GM19468 (cell line): ENCODE data around the gene SYNJ2.

ENCODE experiments used
- ATAC-seq: cut with Tn5 transposase; IDR thresholded peaks from one replicate; pipeline ENCODE4 v1.9.1; 2021; ENCODE audit warnings: mild to moderate bottlenecking, moderate library complexity, moderate number of reproducible peaks; ENCODE audit not compliant: unreplicated experiment; ENCODE audit errors: extremely low read depth

The SYNJ2 gene

DNA sequence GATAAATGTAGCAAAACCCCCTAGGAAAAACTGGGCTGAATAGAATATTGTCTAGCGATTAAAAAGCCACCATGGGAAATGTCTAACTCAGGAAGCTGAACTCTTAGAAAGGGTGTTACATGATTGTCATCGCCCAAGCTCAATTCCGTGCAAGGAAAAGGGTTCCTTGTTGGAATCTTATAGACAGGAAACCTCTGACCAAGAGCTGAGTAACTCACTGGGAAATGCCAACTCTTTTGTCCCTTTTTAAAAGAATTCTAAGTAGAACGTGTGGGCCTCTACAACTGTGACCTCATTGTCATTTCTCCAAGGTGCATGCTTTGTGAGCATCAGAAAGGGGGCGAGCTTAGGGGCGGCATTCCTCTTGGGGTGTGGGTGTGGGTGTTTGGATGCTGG is 88.1 kb downstream of the SYNJ2 start:
- no peak for ATAC-seq

DNA sequence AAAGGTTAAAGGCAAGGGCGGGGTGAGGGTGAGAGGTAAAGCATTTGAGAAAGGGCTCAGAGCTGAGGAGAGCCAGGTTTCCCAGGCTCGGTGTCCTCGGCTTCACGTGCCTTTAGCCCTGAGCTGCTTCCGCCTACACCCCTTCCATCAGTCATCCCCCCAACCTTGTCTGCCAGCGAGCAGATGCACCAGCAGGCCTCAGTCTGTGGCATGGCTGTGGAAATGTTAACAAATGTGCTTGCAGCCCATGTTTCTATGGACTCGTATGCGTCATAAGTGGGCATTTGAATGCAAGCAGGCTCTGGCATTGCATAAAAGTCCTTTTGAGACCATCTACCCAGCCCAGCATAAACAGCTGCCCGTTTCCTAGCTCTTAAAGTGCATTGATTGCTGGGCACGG is 88.8 kb downstream of the SYNJ2 start:
- no peak for ATAC-seq

DNA sequence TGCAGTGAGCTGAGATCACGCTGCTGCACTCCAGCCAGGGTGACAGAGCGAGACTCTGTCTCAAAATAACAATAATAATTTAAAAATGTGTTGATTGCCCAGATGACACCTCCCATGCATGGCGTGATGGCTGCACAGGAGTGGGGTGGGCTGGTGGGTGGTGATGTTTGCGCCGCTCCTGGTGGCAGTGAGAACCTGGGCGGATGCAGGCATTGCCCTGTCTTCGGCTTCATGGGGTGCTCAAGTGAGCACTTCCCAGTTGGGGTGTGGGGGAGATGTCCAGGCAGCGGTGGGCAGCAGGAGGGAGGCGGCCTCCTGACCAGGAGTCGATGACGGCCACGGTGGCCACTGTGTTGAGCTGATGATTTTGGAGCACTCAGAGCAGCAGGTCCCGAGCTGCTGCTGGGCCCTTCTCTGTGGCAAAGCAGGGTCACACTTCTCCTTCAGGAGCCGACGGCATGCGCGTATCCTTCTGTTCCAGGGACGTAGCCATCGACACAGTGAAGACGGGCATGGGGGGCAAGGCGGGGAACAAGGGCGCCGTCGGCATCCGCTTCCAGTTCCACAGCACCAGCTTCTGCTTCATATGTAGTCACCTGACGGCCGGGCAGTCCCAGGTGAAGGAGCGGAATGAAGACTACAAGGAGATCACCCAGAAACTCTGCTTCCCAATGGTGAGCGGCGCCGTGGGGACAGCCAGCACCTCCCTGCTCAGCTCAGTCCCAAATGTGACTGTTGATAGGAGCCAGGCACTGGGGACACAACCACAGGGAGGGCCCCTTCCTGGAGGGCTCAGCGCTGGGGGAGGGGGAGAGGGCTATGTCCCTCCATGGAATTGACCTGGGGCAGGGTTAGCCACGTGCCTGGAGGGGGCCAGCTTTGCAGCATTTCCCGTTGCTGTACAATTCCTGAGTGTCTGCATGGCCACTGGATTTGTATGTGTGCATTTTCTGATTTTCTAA is 89.7 kb downstream of the SYNJ2 start:
- no peak for ATAC-seq

DNA sequence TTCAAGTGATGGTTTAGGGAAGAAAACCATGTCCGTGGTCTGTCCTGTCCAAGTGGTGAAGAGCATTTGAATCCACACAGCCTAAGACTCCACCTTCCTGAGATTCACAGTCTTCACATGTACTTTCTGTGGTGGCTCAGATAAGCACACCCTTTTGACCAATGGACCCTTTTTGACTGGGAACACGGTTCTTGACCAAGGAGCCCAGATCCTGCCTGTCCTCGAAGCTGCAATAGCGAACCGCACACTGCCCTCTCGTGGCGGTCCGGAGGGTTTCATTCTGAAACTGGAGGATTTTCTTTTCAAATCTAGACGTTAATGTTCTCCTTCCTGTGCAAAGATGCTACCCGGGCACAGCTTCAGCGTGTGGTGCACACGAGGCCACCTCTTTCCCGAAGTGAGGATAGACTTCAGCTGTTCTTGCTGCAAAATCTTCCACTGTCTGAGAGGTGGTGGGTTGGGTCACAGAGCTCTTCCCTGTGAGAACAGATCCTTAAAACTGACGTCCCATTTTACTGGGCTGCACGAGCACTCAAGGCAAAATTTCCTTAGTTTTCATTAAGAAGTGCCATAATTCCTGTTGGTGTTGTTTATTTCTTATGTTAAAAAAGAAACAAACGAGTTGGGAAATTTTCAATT is 90.5 kb downstream of the SYNJ2 start:
- ATAC-seq, result no peak

DNA sequence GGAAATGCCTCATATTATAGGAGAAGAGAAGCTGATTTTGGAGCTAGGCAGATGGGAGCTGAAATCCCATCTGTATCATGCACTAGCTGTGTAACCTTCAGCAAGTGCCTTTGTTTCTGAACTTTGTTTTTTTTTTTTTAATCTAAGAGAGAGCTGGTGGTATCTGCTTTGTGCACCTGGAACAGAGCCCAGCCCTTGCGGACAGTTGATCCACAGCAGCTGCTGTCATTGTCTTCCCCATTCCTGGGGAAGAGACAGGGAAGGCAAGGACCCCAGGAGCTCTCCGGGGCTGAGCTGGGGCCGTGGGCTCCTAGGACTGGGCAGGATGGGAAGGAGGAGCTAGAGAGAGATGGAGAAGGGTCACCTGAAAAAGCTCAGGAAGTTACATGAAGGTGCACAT is 92.1 kb downstream of the SYNJ2 start:
- ATAC-seq, result no peak

DNA sequence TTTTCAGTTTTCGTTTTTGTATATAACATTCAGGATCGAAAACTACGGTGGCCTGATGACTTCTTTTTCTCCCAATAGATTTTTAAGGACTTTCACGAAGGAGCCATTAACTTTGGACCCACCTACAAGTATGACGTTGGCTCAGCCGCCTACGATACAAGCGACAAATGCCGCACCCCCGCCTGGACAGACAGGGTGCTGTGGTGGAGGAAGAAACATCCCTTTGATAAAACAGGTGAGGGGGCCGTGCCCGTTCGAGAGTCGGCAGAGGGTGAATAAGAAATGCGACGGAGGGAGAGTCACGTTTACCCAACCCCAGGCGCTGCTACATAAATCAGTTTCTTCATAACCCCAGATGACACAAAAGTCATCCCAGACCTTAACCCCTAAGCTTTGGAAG is 94.9 kb downstream of the SYNJ2 start:
- ATAC-seq, result no peak

DNA sequence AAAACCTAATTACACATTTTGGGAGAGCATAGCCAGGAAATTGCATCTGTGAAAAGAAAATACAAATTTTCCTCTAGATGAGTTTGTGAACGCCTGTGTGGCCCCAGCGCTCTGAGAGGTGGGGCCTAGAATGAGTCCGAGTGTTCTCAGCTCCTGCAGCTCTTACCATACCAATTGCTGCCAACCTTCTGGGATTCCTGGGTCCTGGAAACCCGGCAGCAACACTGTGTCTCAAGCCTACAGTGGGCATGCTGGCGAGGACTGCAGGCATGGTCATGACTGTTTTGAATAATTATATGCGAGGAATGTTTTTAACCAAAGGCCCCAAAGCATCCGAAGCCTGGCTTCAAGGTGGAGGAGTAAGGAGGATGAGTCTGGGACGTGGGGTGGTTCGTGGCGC is 96.0 kb downstream of the SYNJ2 start:
- ATAC-seq, result no peak

DNA sequence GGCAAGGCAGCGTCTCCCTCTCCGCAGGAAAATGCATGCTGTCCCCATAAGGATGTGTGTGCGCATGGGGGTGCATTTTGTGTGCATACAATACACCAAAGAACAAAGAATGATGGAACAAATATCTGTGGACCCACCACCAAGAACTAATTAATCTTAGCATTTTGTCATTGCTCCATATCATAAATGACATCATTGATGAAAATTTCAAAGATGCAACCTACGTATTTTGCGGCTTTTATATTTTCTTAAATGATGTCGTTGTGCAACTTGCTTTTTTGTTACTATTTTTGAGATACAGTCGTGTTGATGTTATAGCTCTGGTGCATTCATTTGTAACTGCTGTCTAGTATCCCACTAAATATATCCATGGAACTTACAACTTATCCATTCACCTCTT is 96.7 kb downstream of the SYNJ2 start:
- no peak for ATAC-seq

DNA sequence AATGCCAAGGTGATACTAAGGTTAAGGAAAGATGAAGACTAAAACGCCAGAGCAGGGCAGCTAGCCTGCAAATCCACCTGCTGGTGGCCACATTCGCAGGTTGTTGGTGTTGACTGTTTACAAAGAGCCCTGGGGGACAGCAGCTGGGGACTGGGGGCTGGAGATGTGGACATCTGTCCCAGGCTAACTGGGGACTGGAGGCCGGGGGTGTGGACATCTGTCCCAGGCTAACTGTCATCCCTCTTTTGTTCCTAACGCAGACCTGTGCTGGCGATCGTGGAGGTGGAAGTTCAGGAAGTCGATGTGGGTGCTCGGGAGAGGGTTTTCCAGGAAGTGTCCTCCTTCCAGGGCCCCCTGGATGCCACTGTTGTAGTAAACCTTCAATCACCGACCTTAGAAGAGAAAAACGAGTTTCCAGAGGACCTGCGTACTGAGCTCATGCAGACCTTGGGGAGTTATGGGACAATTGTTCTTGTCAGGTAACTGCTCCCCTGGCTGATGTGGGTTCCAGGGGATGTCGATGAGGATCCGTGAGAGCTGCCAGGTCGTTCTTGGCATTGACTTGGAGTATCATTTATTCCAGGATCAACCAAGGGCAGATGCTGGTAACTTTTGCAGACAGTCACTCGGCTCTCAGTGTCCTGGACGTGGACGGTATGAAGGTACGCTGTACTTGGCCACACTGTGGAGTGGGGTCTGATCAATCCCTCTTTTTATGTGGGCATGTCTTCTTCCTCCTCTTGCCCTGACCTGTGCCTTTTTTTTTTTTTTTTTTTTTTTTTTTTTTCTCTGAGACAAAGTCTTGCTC is 99.4 kb downstream of the SYNJ2 start:
- ATAC-seq, result no peak

DNA sequence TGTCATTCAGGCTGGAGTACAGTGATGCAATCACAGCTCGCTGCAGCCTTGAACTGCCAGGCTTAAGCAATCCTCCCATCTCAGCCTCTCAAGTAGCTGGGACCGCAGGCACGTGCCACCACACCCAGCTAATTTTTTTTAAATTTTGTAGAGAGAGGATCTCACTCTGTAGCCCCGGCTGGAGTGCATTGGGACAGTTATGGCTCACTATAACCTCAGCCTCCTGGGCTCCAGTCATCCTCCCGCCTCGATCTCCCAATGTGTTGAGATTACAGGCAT is 99.9 kb downstream of the SYNJ2 start:
- no peak for ATAC-seq

DNA sequence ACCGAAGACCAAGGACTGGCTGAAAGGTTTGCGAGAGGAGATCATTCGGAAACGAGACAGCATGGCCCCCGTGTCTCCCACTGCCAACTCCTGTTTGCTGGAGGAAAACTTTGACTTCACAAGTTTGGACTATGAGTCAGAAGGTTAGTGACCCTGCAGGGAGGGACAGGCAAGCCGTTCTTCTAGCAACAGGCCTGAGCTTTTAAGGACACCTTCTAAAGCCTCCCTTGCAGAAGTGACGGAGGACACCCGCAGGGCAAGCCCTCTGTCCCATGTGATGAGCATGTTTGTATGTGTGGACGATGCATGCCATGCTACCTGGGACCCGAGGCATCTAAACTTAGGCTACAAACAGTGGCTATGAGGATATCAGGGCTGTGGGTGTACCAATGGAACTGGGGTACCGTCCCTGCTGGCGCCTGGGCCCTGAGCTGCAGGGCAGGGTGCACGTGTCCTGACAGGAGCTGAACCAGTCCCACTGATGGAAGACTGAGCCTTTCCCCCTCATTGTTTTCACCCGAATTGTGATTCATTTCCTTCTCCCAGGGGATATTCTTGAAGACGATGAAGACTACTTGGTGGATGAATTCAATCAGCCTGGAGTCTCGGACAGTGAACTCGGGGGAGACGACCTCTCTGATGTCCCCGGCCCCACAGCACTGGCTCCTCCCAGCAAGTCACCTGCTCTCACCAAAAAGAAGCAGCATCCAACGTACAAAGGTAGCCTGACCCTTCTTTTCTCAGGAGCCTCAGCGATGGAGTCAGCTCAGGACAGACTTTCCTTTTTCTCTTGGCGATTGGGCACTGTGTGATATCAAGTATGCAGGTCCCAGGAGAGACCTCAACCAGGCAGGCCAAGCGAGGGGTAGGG is 102.0 kb downstream of the SYNJ2 start:
- ATAC-seq, result no peak

DNA sequence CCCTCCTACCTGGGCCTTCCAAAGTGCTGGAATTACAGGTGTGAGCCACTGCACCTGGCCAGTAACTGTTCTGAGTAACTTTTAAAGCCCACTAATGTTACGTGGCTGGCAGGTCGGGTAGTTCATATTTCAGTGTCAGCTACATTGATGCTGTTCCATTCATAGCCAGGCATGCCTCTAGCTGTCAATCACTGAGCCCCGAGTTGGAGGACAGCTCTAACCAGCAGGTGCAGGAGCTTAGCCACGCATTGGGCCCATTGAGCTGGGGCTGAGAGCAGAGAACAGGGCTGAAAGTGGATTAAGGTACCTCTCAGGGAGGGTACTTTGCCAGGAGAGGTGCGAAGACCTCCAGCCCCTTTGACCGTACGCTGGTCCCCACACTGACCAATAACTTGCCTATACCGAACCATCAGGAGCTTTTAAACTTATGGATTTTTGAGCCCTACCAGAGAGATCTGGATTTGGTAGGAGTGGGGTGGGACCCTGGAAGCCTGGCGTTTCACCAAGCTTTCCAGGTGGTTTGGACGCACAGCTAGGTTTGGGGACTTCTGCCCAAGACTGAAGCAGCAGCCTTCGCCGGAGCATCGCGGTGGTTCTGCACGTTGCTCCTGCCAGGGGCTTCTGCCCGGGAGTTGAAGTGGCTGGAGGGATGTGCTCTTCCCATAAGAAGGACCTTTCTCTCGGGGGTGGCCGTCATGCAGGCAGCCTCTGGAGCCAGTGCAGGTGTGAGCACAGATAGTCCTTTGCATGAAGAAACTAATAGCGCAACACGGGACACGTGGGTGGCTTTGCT is 103.8 kb downstream of the SYNJ2 start:
- ATAC-seq, result no peak

DNA sequence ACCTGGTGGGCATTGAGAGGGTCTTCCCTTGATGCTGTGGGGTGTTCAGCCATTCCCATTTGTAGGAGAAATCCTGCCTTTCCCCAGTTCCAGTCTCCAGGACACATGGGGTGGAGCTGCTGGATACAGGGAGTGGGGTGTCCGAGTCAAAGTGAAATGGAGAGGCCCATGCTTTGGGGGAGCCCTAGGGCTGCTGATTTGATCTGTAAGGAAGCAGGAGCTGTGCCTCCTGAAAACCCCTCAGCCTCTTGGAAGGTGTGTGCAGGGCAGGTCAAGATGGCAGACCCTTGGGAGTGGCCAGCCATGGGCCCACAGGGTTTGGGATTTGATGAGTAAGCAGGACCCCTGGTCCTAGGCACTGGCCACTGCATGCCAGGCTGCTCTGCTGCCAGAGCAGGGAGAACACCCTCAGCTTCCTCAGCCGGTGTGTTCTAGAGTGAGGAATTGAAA is 104.4 kb downstream of the SYNJ2 start:
- ATAC-seq, result no peak

DNA sequence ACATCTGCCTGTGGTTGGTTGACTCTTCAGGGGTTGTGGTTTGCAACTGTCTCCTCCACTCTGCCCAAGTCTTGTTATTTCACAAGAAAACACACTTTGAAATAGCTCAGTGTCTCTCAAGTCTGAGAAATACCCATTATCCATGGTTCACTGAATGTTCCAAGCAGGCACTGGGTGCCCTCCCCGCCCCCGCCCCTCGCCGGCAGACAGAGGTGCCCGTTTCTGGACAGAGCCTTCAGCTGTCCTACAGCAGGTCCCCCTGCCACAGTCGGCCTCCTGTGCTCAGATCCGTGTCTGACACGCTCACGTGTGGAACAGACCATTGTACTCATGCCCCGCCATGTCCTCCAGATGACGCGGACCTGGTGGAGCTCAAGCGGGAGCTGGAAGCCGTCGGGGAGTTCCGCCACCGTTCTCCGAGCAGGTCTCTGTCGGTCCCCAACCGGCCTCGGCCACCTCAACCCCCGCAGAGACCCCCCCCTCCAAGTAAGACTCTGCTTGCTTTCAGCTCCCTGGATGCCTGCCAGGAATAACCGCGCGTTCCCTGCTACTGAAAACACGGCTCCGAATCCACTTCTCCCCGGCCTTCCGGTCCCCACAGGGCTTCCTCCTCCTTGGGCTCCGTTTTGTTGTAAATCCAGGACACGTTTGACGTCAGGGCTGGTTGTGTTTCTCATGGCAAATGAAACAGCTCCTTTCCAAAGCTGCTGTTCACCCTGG is 105.0 kb downstream of the SYNJ2 start:
- no peak for ATAC-seq

DNA sequence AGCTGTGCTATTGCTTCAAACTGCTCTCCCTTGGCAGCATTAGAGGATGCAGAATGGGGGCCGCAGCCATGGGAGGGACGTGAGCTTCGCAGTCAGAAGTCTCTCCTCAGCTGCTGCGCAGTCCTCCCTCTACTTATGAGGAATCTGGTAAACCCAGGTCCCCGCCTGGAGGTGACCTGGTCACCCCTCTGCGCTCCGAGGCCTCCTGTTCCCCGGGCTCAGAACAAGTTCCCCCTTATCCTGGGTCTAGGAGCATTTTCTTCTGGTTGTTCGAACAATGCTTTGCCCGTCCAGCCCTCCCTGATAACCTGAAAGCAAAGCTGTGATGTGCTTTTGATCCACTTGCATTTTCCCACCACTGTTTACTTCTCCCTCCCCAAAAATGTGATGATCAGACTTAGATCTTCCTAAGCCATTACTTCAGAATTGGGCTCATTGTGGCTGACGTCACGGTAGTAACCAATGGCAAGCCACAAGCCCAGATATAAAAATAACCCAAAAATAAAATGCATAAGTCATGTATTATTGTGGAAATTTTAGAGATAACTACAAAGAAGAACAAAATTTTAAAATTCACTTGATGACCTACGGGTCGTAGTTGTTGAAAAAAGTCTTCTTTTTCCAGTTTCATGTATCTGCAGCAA is 105.7 kb downstream of the SYNJ2 start:
- ATAC-seq, result no peak

DNA sequence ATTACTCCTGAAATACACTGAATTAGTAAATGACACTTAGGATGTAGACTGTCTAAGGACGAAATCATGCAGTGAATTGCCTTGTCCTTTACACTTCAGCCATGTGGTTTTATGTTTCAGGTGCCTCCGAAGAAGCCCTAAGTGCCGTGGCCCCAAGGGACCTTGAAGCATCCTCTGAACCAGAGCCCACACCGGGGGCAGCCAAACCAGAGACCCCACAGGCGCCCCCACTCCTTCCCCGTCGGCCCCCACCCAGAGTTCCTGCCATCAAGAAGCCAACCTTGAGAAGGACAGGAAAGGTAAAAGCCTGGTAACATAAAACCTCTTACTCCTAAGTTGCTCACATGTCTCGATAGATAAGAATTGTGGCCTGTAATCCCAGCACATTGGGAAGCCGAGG is 111.1 kb downstream of the SYNJ2 start:
- ATAC-seq, result no peak

DNA sequence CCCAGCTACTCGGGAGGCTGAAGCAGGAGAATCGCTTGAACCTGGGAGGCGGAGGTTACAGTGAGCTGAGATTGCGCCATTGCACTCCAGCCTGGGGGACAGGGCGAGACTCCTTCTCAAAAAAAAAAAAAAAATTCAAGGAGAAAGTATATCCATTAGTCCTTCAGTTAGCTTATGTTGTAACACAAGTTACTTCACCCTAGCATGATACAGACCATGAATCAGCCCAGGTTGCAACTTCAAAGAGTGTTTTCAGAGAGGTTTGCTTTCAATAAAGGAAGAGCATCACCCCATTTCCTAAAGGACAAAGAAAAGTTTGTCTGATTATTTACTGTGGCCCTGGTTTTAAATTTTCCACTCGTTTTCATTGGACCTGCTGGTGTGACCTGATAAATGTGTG is 113.4 kb downstream of the SYNJ2 start:
- no peak for ATAC-seq

DNA sequence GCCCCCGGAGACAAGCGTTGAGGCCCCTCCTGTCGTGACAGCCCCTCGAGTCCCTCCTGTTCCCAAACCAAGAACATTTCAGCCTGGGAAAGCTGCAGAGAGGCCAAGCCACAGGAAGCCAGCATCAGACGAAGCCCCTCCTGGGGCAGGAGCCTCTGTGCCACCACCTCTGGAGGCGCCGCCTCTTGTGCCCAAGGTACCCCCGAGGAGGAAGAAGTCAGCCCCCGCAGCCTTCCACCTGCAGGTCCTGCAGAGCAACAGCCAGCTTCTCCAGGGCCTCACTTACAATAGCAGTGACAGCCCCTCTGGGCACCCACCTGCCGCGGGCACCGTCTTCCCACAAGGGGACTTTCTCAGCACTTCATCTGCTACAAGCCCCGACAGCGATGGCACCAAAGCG is 114.0 kb downstream of the SYNJ2 start:
- no peak for ATAC-seq
